ENCODE measurements around the gene GABRB1. TPM values are rescaled to one million over a fixed set of nuclear protein-coding genes. Genes with fewer than 3 reads are reported as not detected.

GABRB1 gene
- total and polyA plus RNA-seq, 2 of the 8 experiments (the other 6 are each of a cell fraction or from before 2014, with no cell fraction given), result 0.22 to 0.38 TPM

GRCh38 chr4:47213106-47213505 lies 181.7 kb downstream of the GABRB1 start (continued):
- TF ChIP-seq CHD7 (IDR thresholded peaks at IDR 0.05; ENCODE audit: insufficient replicate concordance, low read length), result no peak
- no peak for TF ChIP-seq EP300 (IDR thresholded peaks at IDR 0.05; ENCODE audit: borderline replicate concordance in 1 of 2, low read depth in 2 of 2, low read length in 2 of 2)
- no peak for TF ChIP-seq RBBP5 (IDR thresholded peaks at IDR 0.05; ENCODE audit: borderline replicate concordance, low read depth, low read length)
- no peak for TF ChIP-seq RXRA (IDR thresholded peaks at IDR 0.05; ENCODE audit: insufficient read depth, low read depth, low read length)
- TF ChIP-seq EGR1 (IDR thresholded peaks at IDR 0.05; ENCODE audit: borderline replicate concordance, low read depth, low read length), result no peak
- TF ChIP-seq, protein P1, sequence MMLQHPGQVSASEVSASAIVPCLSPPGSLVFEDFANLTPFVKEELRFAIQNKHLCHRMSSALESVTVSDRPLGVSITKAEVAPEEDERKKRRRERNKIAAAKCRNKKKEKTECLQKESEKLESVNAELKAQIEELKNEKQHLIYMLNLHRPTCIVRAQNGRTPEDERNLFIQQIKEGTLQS (IDR thresholded peaks at IDR 0.05; ENCODE audit: insufficient read depth, low read depth, low read length), result no peak
- no peak for TF ChIP-seq BRCA1 (IDR thresholded peaks at IDR 0.05; ENCODE audit: low read depth, low read length)
- no peak for TF ChIP-seq HDAC6 (IDR thresholded peaks at IDR 0.05; ENCODE audit: low read depth, low read length)
- TF ChIP-seq HDAC2 (IDR thresholded peaks at IDR 0.05; ENCODE audit: borderline replicate concordance in 1 of 2, low read depth in 2 of 2, low read length in 2 of 2), result no peak

Data from H1 (cell line).